SU-DHL-6 (cell line): ENCODE data around the gene MYO10.

Source experiments
- CTCF ChIP-seq: fragments of 200-600 bp; sonication (generic); IDR thresholded peaks from one replicate; pipeline ENCODE4 v1.5.1; 2017; ENCODE audit warnings: antibody characterized with exemption, mild to moderate bottlenecking, low read length, moderate library complexity; ENCODE audit not compliant: insufficient read depth, poor library complexity, severe bottlenecking
- EZH2phosphoT487 ChIP-seq: fragments of 200-600 bp; sonication (generic), shearing (Covaris generic); conservative IDR thresholded peaks from 2 replicates; pipeline ENCODE4 v1.6.1; 2018; ENCODE audit warnings: mild to moderate bottlenecking, antibody characterized with exemption, low read length, moderate library complexity, mixed read lengths

GRCh38 chr5:16921211-16921610 lies 14.9 kb downstream of the MYO10 start:
- TF ChIP-seq CTCF (no peak), EZH2phosphoT487 (no peak)
